HuH-7 (cell line): ENCODE results near the gene PATZ1.

ENCODE experiments used
- DNase-seq: peaks from one replicate; pipeline ENCODE4 v3.0.0; 2011; ENCODE audit warnings: low spot score

Gene PATZ1

DNA sequence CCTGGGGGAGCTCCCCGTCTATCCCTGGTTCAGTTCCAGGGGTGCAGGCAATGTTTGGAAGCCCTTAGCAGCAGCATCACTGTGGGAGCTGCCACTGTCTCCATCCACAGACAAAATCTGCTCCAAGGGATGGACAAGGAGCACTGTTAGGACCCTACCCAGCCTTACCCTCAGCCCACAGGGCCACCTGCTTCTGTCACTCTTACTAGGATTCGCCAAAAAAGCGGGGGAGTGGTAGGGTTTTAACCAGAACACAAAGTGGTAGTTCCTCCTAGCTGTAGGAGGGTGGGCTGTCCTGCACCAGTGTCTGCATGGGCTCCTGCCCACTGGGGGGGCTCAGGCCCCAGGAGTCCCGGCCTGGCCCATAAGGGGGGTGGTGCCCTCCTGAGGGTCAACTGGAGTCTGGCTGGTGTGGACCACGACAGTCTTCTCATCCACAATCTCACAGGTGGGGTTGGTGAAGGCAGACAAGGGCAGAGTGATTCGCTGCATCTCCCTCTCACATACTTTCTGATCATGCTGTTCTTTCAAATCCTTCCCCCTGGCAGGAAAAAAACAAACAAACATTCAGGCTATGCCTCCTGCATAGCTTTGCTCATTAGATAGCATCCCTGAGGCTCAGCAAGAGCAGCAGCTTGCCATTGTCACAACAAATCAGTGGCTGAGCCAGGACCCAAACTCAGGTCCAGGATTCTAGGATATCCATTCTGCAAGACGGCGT, 63.2 kb downstream of the PATZ1 start:
- DNase-seq: no peak

DNA sequence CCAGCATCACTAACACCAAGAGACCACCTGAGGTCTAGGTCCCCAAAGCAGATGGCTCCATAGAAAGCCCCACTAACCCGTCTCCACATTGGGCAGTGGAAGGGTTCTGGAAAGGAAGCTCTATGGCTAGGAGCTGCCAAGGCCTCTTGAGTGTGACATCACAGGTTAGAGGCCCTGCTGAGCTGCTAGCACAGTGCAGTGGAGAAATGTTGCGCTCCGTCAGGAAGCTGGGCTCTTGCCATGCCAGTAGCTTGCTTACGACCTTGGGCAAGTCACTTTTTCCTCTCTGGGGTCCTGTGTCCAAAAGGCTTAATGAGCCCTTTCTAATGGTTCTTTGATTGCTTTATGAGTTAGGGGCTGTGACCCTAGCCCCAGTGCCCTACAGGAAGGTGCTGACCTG, 64.4 kb downstream of the PATZ1 start:
- no peak for DNase-seq

DNA sequence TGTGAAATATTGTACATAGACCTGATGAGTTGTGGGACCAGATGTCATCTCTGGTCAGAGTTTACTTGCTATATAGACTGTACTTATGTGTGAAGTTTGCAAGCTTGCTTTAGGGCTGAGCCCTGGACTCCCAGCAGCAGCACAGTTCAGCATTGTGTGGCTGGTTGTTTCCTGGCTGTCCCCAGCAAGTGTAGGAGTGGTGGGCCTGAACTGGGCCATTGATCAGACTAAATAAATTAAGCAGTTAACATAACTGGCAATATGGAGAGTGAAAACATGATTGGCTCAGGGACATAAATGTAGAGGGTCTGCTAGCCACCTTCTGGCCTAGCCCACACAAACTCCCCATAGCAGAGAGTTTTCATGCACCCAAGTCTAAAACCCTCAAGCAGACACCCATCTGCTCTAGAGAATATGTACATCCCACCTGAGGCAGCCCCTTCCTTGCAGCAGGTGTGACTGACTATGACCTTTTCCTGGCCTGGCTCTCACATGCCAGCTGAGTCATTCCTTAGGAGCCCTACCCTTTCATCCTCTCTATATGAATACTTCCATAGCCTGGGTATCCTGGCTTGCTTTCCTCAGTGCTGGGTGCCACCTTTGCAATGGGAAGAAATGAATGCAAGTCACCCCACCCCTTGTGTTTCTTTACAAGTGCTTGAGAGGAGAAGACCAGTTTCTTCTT, 66.2 kb downstream of the PATZ1 start:
- no peak for DNase-seq

DNA sequence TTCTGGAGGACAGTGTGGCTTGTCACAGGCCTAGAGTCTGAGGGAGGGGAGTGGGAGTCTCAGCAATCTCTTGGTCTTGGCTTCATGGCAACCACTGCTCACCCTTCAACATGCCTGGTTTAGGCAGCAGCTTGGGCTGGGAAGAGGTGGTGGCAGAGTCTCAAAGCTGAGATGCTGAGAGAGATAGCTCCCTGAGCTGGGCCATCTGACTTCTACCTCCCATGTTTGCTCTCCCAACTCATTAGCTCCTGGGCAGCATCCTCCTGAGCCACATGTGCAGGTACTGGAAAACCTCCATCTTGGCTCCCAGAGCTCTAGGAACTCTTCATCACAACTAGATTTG, 66.8 kb downstream of the PATZ1 start:
- DNase-seq: no peak

DNA sequence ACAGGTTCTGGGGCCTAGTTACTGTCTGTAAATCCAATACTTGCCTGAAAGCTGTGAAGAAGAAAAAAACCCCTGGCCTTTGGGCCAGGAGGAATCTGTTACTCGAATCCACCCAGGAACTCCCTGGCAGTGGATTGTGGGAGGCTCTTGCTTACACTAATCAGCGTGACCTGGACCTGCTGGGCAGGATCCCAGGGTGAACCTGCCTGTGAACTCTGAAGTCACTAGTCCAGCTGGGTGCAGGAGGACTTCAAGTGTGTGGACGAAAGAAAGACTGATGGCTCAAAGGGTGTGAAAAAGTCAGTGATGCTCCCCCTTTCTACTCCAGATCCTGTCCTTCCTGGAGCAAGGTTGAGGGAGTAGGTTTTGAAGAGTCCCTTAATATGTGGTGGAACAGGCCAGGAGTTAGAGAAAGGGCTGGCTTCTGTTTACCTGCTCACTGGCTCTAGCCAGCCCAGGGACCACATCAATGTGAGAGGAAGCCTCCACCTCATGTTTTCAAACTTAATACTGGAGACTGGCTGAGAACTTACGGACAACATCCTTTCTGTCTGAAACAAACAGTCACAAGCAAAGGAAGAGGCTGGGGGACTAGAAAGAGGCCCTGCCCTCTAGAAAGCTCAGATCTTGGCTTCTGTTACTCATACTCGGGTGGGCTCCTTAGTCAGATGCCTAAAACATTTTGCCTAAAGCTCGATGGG, 67.4 kb downstream of the PATZ1 start:
- DNase-seq: no peak

DNA sequence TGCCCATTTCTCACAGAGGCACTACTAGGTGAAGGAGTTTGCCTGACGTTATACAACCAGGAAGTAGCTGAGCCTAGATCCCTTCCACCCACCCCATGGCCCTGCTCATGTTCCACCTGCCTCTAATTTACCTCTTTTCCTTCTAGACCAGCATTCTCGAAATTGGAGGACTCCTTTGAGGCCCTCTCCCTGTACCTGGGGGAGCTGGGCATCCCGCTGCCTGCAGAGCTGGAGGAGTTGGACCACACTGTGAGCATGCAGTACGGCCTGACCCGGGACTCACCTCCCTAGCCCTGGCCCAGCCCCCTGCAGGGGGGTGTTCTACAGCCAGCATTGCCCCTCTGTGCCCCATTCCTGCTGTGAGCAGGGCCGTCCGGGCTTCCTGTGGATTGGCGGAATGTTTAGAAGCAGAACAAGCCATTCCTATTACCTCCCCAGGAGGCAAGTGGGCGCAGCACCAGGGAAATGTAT, 68.0 kb downstream of the PATZ1 start:
- no peak for DNase-seq

DNA sequence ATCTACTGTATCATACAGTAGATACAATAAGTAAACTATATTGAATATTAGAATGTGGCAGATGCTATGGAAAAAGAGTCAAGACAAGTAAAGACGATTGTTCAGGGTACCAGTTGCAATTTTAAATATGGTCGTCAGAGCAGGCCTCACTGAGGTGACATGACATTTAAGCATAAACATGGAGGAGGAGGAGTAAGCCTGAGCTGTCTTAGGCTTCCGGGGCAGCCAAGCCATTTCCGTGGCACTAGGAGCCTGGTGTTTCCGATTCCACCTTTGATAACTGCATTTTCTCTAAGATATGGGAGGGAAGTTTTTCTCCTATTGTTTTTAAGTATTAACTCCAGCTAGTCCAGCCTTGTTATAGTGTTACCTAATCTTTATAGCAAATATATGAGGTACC, 68.4 kb downstream of the PATZ1 start:
- no peak for DNase-seq

DNA sequence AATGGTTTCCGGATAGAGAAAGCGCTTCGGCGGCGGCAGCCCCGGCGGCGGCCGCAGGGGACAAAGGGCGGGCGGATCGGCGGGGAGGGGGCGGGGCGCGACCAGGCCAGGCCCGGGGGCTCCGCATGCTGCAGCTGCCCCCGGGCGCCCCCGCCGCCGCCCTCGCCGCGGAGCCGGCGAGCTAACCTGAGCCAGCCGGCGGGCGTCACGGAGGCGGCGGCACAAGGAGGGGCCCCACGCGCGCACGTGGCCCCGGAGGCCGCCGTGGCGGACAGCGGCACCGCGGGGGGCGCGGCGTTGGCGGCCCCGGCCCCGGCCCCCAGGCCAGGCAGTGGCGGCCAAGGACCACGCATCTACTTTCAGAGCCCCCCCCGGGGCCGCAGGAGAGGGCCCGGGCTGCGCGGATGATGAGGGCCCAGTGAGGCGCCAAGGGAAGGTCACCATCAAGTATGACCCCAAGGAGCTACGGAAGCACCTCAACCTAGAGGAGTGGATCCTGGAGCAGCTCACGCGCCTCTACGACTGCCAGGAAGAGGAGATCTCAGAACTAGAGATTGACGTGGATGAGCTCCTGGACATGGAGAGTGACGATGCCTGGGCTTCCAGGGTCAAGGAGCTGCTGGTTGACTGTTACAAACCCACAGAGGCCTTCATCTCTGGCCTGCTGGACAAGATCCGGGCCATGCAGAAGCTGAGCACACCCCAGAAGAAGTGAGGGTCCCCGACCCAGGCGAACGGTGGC, 69.5 kb downstream of the PATZ1 start:
- no peak for DNase-seq
